GM12878 (cell line): ENCODE results near the gene FGD3. TPM values are rescaled to one million over a fixed set of nuclear protein-coding genes. Genes with fewer than 3 reads are reported as not detected.

ENCODE experiments used
- ATAC-seq: fragments of 200-7000 bp; cut with Tn5 transposase; 3 replicates; pipeline ENCODE4 v1.9.1; 2020; ENCODE audit warnings: mild to moderate bottlenecking, moderate library complexity
- BruUV-seq: library from RNA; stranded (reverse); fragments of 400-500 nt; replicated peaks from 2 replicates; lab custom pipeline; 2021; lab: Mats Ljungman, UMichigan
- CTCF ChIA-PET: fragments of 300-600 bp; sonication (Branson Sonifier 250); formaldehyde crosslinking; extraction: SDS; loops from one replicate; lab custom pipeline; 2021; ENCODE audit warnings: inconsistent platforms; lab: Yijun Ruan, JAX
- POLR2A ChIA-PET: fragments of 350-600 bp; formaldehyde crosslinking; extraction: SDS; loops from one replicate; lab custom pipeline; 2021; ENCODE audit warnings: inconsistent platforms; lab: Charles Lee
- RAD21 ChIA-PET: fragments of 300-600 bp; sonication (Branson Sonifier 250); formaldehyde crosslinking; loops from one replicate; lab custom pipeline; 2023; ENCODE audit warnings: antibody characterized with exemption; ENCODE audit not compliant: unreplicated experiment; lab: Charles Lee
- SMC1A ChIA-PET: fragments of 300-600 bp; sonication (Branson Sonifier 250); formaldehyde crosslinking; loops from one replicate; lab custom pipeline; 2023; ENCODE audit not compliant: unreplicated experiment, uncharacterized antibody; lab: Charles Lee
- DNase-seq: peaks from one replicate; pipeline ENCODE4 v3.0.0-alpha.2; 2011; ENCODE audit warnings: low read depth, low spot score
- FAIRE-seq: peaks from 3 replicates; lab custom pipeline; 2011; peaks lifted over from hg19 to GRCh38; lab: Jason Lieb, UNC
- H2AFZ ChIP-seq: 2 replicates; pipeline ENCODE4 v1.6.0; 2011; ENCODE audit warnings: low read depth, low read length, control low read depth; ENCODE audit not compliant: control insufficient read depth
- H3K27ac ChIP-seq: 2 replicates; pipeline ENCODE4 v1.5.1; 2011; ENCODE audit warnings: control low read depth; ENCODE audit not compliant: control insufficient read depth, insufficient read depth
- H3K27me3 ChIP-seq, 2 experiments: replicated peaks in 1 of 2; 2 replicates each; pipeline versions ENCODE4 v1.6.0 to v1.6.1; 2011; ENCODE audit warnings: low read length in 1 of 2; ENCODE audit not compliant: control insufficient read depth in 2 of 2, insufficient read depth in 2 of 2
- H3K36me3 ChIP-seq, 2 experiments: 2 replicates each; pipeline ENCODE4 v1.5.1; 2011; ENCODE audit warnings: low read length in 1 of 2; ENCODE audit not compliant: control insufficient read depth in 2 of 2, insufficient read depth in 2 of 2
- H3K4me1 ChIP-seq: 2 replicates; pipeline ENCODE4 v1.6.1; 2011; ENCODE audit warnings: mild to moderate bottlenecking, low read length, moderate library complexity, mixed read lengths; ENCODE audit not compliant: control insufficient read depth, insufficient read depth
- H3K4me2 ChIP-seq: 2 replicates; pipeline ENCODE4 v1.6.0; 2011; ENCODE audit warnings: control low read depth; ENCODE audit not compliant: control insufficient read depth, insufficient read depth
- H3K4me3 ChIP-seq: fragments of 200-600 bp; sonication (generic); 2 replicates; pipeline ENCODE4 v1.5.1; 2016
- H3K79me2 ChIP-seq: 2 replicates; pipeline ENCODE4 v1.6.0; 2011; ENCODE audit warnings: low read length; ENCODE audit not compliant: control insufficient read depth, insufficient read depth
- H3K9ac ChIP-seq: 2 replicates; pipeline ENCODE4 v1.8.0; 2011; ENCODE audit warnings: low read length, control low read depth, mixed read lengths; ENCODE audit not compliant: control insufficient read depth, insufficient read depth
- H3K9me3 ChIP-seq: replicated peaks from 3 replicates; pipeline ENCODE4 v1.5.1; 2011; ENCODE audit warnings: mild to moderate bottlenecking, low read length; ENCODE audit not compliant: control insufficient read depth, insufficient read depth
- H4K20me1 ChIP-seq: 2 replicates; pipeline ENCODE4 v1.6.0; 2011; ENCODE audit not compliant: control insufficient read depth, insufficient read depth
- BHLHE40 ChIP-seq, 2 experiments: fragments of 450-650 bp in 1 of 2; IDR thresholded peaks; 2 replicates each; pipeline ENCODE4 v1.6.1; 2011 to 2017; ENCODE audit warnings: low read depth in 2 of 2, borderline replicate concordance in 1 of 2, improper control_type of control experiment in 1 of 2, low read length in 1 of 2, mild to moderate bottlenecking in 1 of 2
- CREB1 ChIP-seq: IDR thresholded peaks from 2 replicates; pipeline ENCODE4 v1.6.1; 2012; ENCODE audit warnings: low read depth, mild to moderate bottlenecking, inconsistent platforms
- EZH2 ChIP-seq: IDR thresholded peaks from 2 replicates; pipeline ENCODE4 v1.6.1; 2012; ENCODE audit warnings: low read depth, mild to moderate bottlenecking, control low read depth, inconsistent platforms, low read length, borderline replicate concordance; ENCODE audit not compliant: control insufficient read depth
- FOS ChIP-seq: IDR thresholded peaks from 3 replicates; pipeline ENCODE4 v1.6.1; 2011; ENCODE audit warnings: borderline replicate concordance; ENCODE audit not compliant: insufficient read length; ENCODE audit errors: extremely low read depth
- HSF1 ChIP-seq: fragments of 150-350 bp; IDR thresholded peaks from 2 replicates; pipeline ENCODE4 v1.6.1; 2014; ENCODE audit warnings: mild to moderate bottlenecking, low read depth, low read length
- JUND ChIP-seq: IDR thresholded peaks from 2 replicates; pipeline ENCODE4 v1.6.1; 2012; ENCODE audit warnings: low read depth, mild to moderate bottlenecking, low read length, improper control_type of control experiment, moderate library complexity
- MTA3 ChIP-seq: IDR thresholded peaks from 2 replicates; pipeline ENCODE4 v1.6.1; 2012; ENCODE audit warnings: low read length, inconsistent platforms, borderline replicate concordance
- NFYB ChIP-seq: IDR thresholded peaks from 2 replicates; pipeline ENCODE4 v1.6.1; 2011; ENCODE audit warnings: low read depth, mild to moderate bottlenecking, low read length, improper control_type of control experiment, moderate library complexity; ENCODE audit not compliant: insufficient read depth
- RB1 ChIP-seq: fragments of 450-650 bp; formaldehyde crosslinking; IDR thresholded peaks from 2 replicates; pipeline ENCODE4 v1.6.1; 2017; ENCODE audit warnings: mild to moderate bottlenecking, borderline replicate concordance
- RBBP5 ChIP-seq: fragments of 200-600 bp; sonication (generic); conservative IDR thresholded peaks from 2 replicates; pipeline ENCODE4 v1.6.1; 2016
- SIN3A ChIP-seq: IDR thresholded peaks from 2 replicates; pipeline ENCODE4 v1.6.1; 2012; ENCODE audit warnings: low read depth, low read length, improper control_type of control experiment
- SMAD5 ChIP-seq: IDR thresholded peaks from 2 replicates; pipeline ENCODE4 v1.6.1; 2016; ENCODE audit warnings: antibody characterized with exemption, low read depth
- SREBF2 ChIP-seq: IDR thresholded peaks from 2 replicates; pipeline ENCODE4 v1.6.1; 2012; ENCODE audit warnings: mild to moderate bottlenecking, low read length
- YBX1 ChIP-seq: fragments of 450-650 bp; IDR thresholded peaks from 2 replicates; pipeline ENCODE4 v1.6.1; 2016; ENCODE audit warnings: antibody characterized with exemption
- ZNF207 ChIP-seq: fragments of 450-650 bp; IDR thresholded peaks from 2 replicates; pipeline ENCODE4 v1.6.1; 2014; ENCODE audit warnings: antibody characterized with exemption, mild to moderate bottlenecking, borderline replicate concordance
- ZNF217 ChIP-seq: fragments of 450-650 bp; IDR thresholded peaks from 2 replicates; pipeline ENCODE4 v1.6.1; 2017; ENCODE audit warnings: antibody characterized with exemption, mild to moderate bottlenecking
- ZNF687 ChIP-seq: fragments of 450-650 bp; IDR thresholded peaks from 2 replicates; pipeline ENCODE4 v1.6.1; 2017; ENCODE audit warnings: mild to moderate bottlenecking, moderate library complexity
- WGBS: methylation state at CpG from one replicate; pipeline ENCODE4 v1.1.6; 2016; ENCODE audit warnings: low lambda C conversion rate; ENCODE audit not compliant: insufficient replicate concordance, insufficient coverage; ENCODE audit errors: missing lambda C conversion rate; 5-methylcytosine and 5-hydroxymethylcytosine counted together
- in situ Hi-C: fragments of 300-500 bp; cut with MboI; formaldehyde crosslinking; loops from 9 replicates; pipeline ENCODE4 v1.14.3; 2018; ENCODE audit warnings: mixed read lengths
- intact Hi-C: fragments of 100-400 bp; cut with micrococcal nuclease; formaldehyde crosslinking; loops from one replicate; pipeline ENCODE4 v1.14.2; 2022; ENCODE audit not compliant: unreplicated experiment
- polyA plus RNA-seq, 11 experiments: library from polyadenylated mRNA; depleted of rRNA in 4 of 11; unstranded in 6 of 11; stranded (reverse) in 5 of 11; fragments of >200 nt; fragmentation: Nextera tagmentation in 4 of 11; fragmentation: Illumina TruSeq in 1 of 11; extraction: Ambion mirVana in 4 of 11; extraction: Trizol in 1 of 11; gene quantifications; 1 replicate in 1 of 11; 2 replicates in 10 of 11; pipeline versions ENCODE4 v1.2.1 to v1.2.3, GENCODE V29; 2011 to 2016; ENCODE audit warnings: inconsistent platforms in 2 of 11, missing spikeins in 2 of 11, low read depth in 1 of 11
- total RNA-seq, 4 experiments: library from RNA; depleted of rRNA in 3 of 4; stranded (reverse); fragments of >200 nt in 3 of 4; fragmentation: Illumina TruSeq in 1 of 4; extraction: Trizol in 1 of 4; gene quantifications; 2 replicates each; pipeline versions ENCODE4 v1.2.1 to v1.2.3, GENCODE V29; 2013 to 2021

Gene FGD3
- total and polyA plus RNA-seq, 10 of the 15 experiments (the other 5 are each of a cell fraction or from before 2014, with no cell fraction given) = 0.26 to 18.1 (median 12.4) TPM

GRCh38 chr9:92978345-92978875 lies 31.1 kb downstream of the FGD3 start (continued):
- no peak for TF ChIP-seq HSF1
- TF ChIP-seq RBBP5 = no peak

DNA sequence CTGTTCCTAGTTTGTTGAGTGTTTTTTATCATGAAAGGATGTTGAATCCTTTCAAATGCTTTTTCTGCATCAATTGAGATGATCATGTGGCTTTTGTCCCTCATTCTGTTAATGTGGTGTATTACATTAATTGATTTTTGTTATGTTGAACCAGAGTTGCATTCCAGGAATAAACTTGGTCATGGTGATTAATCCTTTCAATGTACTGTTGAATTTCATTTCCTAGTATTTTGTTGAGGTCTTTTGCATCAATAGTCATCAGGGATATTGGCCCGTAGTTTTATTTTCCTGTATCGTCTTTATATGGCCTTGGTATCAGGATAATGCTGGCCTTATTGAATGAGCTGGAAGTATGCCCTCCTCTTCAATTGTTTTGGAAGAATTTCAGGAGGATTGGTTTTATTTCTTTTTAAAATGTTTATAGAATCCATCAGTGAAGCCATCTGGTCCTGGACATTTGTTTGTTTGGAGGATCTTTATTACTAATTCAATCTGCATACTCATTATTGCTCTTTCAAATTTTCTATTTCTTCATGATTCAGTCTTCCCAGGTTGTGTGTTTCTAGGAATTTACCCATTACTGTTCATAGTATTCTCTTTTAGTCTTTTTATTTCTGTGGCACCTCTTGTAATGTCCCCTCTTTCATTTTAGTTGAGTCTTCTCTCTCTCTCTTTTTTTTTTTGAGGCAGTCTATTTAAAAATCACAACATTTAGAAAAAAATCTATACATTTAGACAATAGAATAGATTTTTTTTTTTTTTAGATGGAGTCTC lies 32.1 kb downstream of the FGD3 start:
- ATAC-seq = no peak
- in situ Hi-C loops = no loop called here
- no peak overlapping the region for H3K4me3 ChIP-seq
- TF ChIP-seq SREBF2 = no peak
- TF ChIP-seq ZNF217 = no peak
- no peak for TF ChIP-seq MTA3
- TF ChIP-seq JUND = no peak
- no peak for TF ChIP-seq EZH2
- TF ChIP-seq FOS = no peak
- no peak for TF ChIP-seq SMAD5
- no peak for TF ChIP-seq BHLHE40 (IDR thresholded peaks at IDR 0.05; ENCODE audit: borderline replicate concordance in 1 of 2, low read depth in 2 of 2, low read length in 1 of 2)
- no peak for TF ChIP-seq RB1
- TF ChIP-seq SIN3A = no peak
- no peak for TF ChIP-seq NFYB
- TF ChIP-seq CREB1 = no peak
- TF ChIP-seq ZNF687 = no peak
- TF ChIP-seq ZNF207 = no peak
- TF ChIP-seq YBX1 = no peak

More for the DNA sequence above, 32.1 kb downstream of the FGD3 start:
- Histone ChIP-seq H3K36me3 (peaks cover 13 to 16% of the 10 kb centered on the region in 2 experiments; a peak in 3 of 4 replicates), H3K27me3 (no peaks in the 10 kb centered on the region), H3K4me1 (no peaks in the 10 kb centered on the region), H3K4me2 (no peak overlapping the region), H3K27ac (no peak overlapping the region), H4K20me1 (no peaks in the 10 kb centered on the region), H3K79me2 (no peaks in the 10 kb centered on the region), H3K9ac (no peak overlapping the region), H3K9me3 (peaks cover 10% of the 10 kb centered on the region), H2AFZ (no peak overlapping the region)
- ChIA-PET RAD21 (interaction anchor here (0.7 kb wide), 1 partner anchor 16 kb away, joined by 3 read pairs; no protein-coding TSS in a partner anchor), SMC1A (interaction anchor here (0.9 to 1.4 kb wide), 3 partner anchors 11 to 126 kb away, joined by 3 to 4 read pairs (median 3); no protein-coding TSS in a partner anchor), CTCF (interaction anchor here (0.6 to 1.2 kb wide), 7 partner anchors 21 to 129 kb away, joined by 3 to 4 read pairs (median 3); no protein-coding TSS in a partner anchor), POLR2A (interaction anchor here (0.6 kb wide), 1 partner anchor 77 kb away, joined by 4 read pairs; no protein-coding TSS in a partner anchor)
- WGBS = 98% methylated on average over 2 of the region's 2 CpGs
- FAIRE-seq (no peak), DNase-seq (no peak)
- intact Hi-C loops = no loop called here
- BruUV-seq = no TSS peak
